Measurements from ENCODE around the gene CCNB1. TPM values are rescaled to one million over a fixed set of nuclear protein-coding genes. Genes with fewer than 3 reads are reported as not detected.
"Not testable (repeated sequence)": the region's sequence is repeated elsewhere in the genome, so short reads cannot be mapped to it uniquely, and the experiment has no call there.

Gene CCNB1
- polyA plus RNA-seq, 1 donor (not counting 4 experiments of a cell fraction or from before 2014, with no cell fraction given) = 126 TPM

DNA sequence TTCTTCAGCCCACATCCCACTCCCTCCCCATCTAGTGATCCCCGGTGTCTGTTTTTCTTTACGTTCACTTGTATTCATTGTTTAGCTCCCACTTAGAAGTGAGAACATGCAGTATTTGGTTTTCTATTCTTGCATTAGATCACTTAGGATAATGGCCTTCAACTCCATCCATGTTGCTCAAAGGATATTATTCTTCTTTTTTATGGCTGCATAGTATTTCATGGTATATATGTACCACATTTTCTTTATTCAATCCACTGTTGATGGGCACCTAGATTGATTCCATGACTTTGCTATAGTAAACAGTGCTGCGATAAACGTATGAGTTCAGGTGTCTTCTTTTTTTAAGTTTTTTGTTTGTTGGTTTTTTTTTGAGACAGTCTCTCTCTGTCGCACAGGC is 29.1 kb upstream of the CCNB1 start:
- Histone ChIP-seq H3K4me3 (ENCODE audit: control insufficient read depth in 2 of 3, extremely low read depth in 1 of 3, insufficient read depth in 2 of 3, low read depth in 1 of 3, low read length in 3 of 3) (no peak overlapping the region), H3K36me3 (ENCODE audit: control insufficient read depth in 2 of 2, extremely low read depth in 1 of 2, insufficient read depth in 2 of 2, low read length in 2 of 2) (peaks cover 0 to 2% of the 10 kb centered on the region in 2 experiments), H3K4me2 (ENCODE audit: control insufficient read depth, extremely low read depth, insufficient read depth, low read depth, low read length) (no peak overlapping the region), H2AFZ (ENCODE audit: control insufficient read depth, low read length) (no peak overlapping the region), H3K4me1 (ENCODE audit: control insufficient read depth, extremely low read depth, insufficient read depth, low read length) (no peaks in the 10 kb centered on the region), H3K9me1 (ENCODE audit: control insufficient read depth, extremely low read depth, insufficient read depth, low read length) (no peaks in the 10 kb centered on the region), H3K9me3 (ENCODE audit: control insufficient read depth, low read depth, low read length) (no peaks in the 10 kb centered on the region), H3K9ac (ENCODE audit: control insufficient read depth, extremely low read depth, insufficient read depth, low read length) (no peak overlapping the region), H4K20me1 (ENCODE audit: control insufficient read depth, extremely low read depth, insufficient read depth, low read length) (no peaks in the 10 kb centered on the region), H3K27ac (ENCODE audit: control insufficient read depth, insufficient read depth, low read length) (no peak overlapping the region), H3K79me2 (ENCODE audit: control insufficient read depth, insufficient read depth, low read length) (no peaks in the 10 kb centered on the region), H3K27me3 (ENCODE audit: control insufficient read depth, extremely low read depth, insufficient read depth, low read length) (no peaks in the 10 kb centered on the region)
- dilution Hi-C loops (cut with MboI; ENCODE audit: extremely low pct_ligation_motif_present, low sequenced_read_pairs) = no loop called here
- no peak for FAIRE-seq
- TF ChIP-seq EZH2 (IDR thresholded peaks at IDR 0.05; ENCODE audit: low read length) = no peak
- TF ChIP-seq, protein P1, sequence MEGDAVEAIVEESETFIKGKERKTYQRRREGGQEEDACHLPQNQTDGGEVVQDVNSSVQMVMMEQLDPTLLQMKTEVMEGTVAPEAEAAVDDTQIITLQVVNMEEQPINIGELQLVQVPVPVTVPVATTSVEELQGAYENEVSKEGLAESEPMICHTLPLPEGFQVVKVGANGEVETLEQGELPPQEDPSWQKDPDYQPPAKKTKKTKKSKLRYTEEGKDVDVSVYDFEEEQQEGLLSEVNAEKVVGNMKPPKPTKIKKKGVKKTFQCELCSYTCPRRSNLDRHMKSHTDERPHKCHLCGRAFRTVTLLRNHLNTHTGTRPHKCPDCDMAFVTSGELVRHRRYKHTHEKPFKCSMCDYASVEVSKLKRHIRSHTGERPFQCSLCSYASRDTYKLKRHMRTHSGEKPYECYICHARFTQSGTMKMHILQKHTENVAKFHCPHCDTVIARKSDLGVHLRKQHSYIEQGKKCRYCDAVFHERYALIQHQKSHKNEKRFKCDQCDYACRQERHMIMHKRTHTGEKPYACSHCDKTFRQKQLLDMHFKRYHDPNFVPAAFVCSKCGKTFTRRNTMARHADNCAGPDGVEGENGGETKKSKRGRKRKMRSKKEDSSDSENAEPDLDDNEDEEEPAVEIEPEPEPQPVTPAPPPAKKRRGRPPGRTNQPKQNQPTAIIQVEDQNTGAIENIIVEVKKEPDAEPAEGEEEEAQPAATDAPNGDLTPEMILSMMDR (optimal IDR thresholded peaks at IDR 0.05 in 1 of 3, IDR thresholded peaks at IDR 0.05 in 1 of 3, conservative IDR thresholded peaks at IDR 0.05 in 1 of 3; ENCODE audit: extremely low read depth in 1 of 3, insufficient read depth in 2 of 3, low read length in 3 of 3) = no peak
- DNase-seq (ENCODE audit: low read depth, low spot score) = no peak

DNA sequence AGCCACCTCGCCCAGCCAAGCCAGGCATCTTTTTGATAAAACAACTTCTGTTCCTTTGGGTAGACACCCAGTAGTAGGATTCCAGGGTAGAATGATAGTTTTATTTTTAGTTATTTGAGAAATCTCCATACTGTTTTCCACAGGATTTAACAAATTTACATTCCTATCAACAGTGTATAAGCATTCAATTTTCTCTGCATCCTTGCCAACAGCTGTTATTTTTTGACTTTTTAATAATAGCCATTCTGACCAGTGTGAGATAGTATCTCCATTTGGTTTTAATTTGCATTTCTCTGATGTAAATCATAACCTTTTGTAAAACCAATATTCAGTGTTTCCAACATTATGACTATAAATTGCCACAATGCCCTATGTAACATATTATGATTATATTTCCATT is 28.2 kb upstream of the CCNB1 start:
- H3K36me3 ChIP-seq (ENCODE audit: control insufficient read depth in 2 of 2, extremely low read depth in 1 of 2, insufficient read depth in 2 of 2, low read length in 2 of 2) = peaks cover 0 to 1% of the 10 kb centered on the region in 2 experiments
- no peaks in the 10 kb centered on the region for H3K27me3 ChIP-seq (ENCODE audit: control insufficient read depth, extremely low read depth, insufficient read depth, low read length)
- no peak for FAIRE-seq

GRCh38 chr5:69140239-69140638 is 26.7 kb upstream of the CCNB1 start:
- H3K9me3 ChIP-seq (ENCODE audit: control insufficient read depth, low read depth, low read length); H3K27ac ChIP-seq (ENCODE audit: control insufficient read depth, insufficient read depth, low read length); dilution Hi-C loops (cut with MboI; ENCODE audit: extremely low pct_ligation_motif_present, low sequenced_read_pairs); H3K4me1 ChIP-seq (ENCODE audit: control insufficient read depth, extremely low read depth, insufficient read depth, low read length); H3K36me3 ChIP-seq (ENCODE audit: control insufficient read depth in 2 of 2, extremely low read depth in 1 of 2, insufficient read depth in 2 of 2, low read length in 2 of 2); FAIRE-seq; H3K27me3 ChIP-seq (ENCODE audit: control insufficient read depth, extremely low read depth, insufficient read depth, low read length); H3K4me2 ChIP-seq (ENCODE audit: control insufficient read depth, extremely low read depth, insufficient read depth, low read depth, low read length); H3K79me2 ChIP-seq (ENCODE audit: control insufficient read depth, insufficient read depth, low read length); H4K20me1 ChIP-seq (ENCODE audit: control insufficient read depth, extremely low read depth, insufficient read depth, low read length); H3K4me3 ChIP-seq (ENCODE audit: control insufficient read depth in 2 of 3, extremely low read depth in 1 of 3, insufficient read depth in 2 of 3, low read depth in 1 of 3, low read length in 3 of 3); H3K9me1 ChIP-seq (ENCODE audit: control insufficient read depth, extremely low read depth, insufficient read depth, low read length); H3K9ac ChIP-seq (ENCODE audit: control insufficient read depth, extremely low read depth, insufficient read depth, low read length); DNase-seq (ENCODE audit: low read depth, low spot score); H2AFZ ChIP-seq (ENCODE audit: control insufficient read depth, low read length): not testable (repeated sequence)

More for the DNA sequence above, 28.2 kb upstream of the CCNB1 start:
- dilution Hi-C loops (cut with MboI; ENCODE audit: extremely low pct_ligation_motif_present, low sequenced_read_pairs) = no loop called here
- DNase-seq (ENCODE audit: low read depth, low spot score) = no peak
- no peaks in the 10 kb centered on the region for H3K9me1 ChIP-seq (ENCODE audit: control insufficient read depth, extremely low read depth, insufficient read depth, low read length)
- no peak overlapping the region for H3K4me2 ChIP-seq (ENCODE audit: control insufficient read depth, extremely low read depth, insufficient read depth, low read depth, low read length)
- H3K9me3 ChIP-seq (ENCODE audit: control insufficient read depth, low read depth, low read length) = no peaks in the 10 kb centered on the region
- H3K4me3 ChIP-seq (ENCODE audit: control insufficient read depth in 2 of 3, extremely low read depth in 1 of 3, insufficient read depth in 2 of 3, low read depth in 1 of 3, low read length in 3 of 3) = no peak overlapping the region
- no peak overlapping the region for H2AFZ ChIP-seq (ENCODE audit: control insufficient read depth, low read length)
- no peaks in the 10 kb centered on the region for H3K4me1 ChIP-seq (ENCODE audit: control insufficient read depth, extremely low read depth, insufficient read depth, low read length)
- no peak overlapping the region for H3K9ac ChIP-seq (ENCODE audit: control insufficient read depth, extremely low read depth, insufficient read depth, low read length)
- no peaks in the 10 kb centered on the region for H3K79me2 ChIP-seq (ENCODE audit: control insufficient read depth, insufficient read depth, low read length)
- TF ChIP-seq EZH2 (IDR thresholded peaks at IDR 0.05; ENCODE audit: low read length) = no peak
- TF ChIP-seq, protein P1 (optimal IDR thresholded peaks at IDR 0.05 in 1 of 3, IDR thresholded peaks at IDR 0.05 in 1 of 3, conservative IDR thresholded peaks at IDR 0.05 in 1 of 3; ENCODE audit: extremely low read depth in 1 of 3, insufficient read depth in 2 of 3, low read length in 3 of 3) = no peak
- no peaks in the 10 kb centered on the region for H4K20me1 ChIP-seq (ENCODE audit: control insufficient read depth, extremely low read depth, insufficient read depth, low read length)
- no peak overlapping the region for H3K27ac ChIP-seq (ENCODE audit: control insufficient read depth, insufficient read depth, low read length)

Measured in keratinocyte (primary cell).